SK-N-SH treated with all-trans-retinoic acid at 6 μM for 48 hours (cell line): ENCODE results near the gene RAB13.

Experiments
- ATAC-seq: fragments of 200-7000 bp; cut with Tn5 transposase; 3 replicates; pipeline ENCODE4 v1.9.1; 2020; ENCODE audit warnings: mild to moderate bottlenecking, moderate library complexity
- ARNTL ChIP-seq: fragments of 450-650 bp; formaldehyde crosslinking; IDR thresholded peaks from 2 replicates; pipeline ENCODE4 v1.5.0; 2020; ENCODE audit warnings: low read depth, mild to moderate bottlenecking, moderate library complexity, borderline replicate concordance
- BACH2 ChIP-seq: fragments of 250-450 bp; sonication (Bioruptor Pico); IDR thresholded peaks from 2 replicates; pipeline ENCODE4 v1.9.0; 2021; ENCODE audit warnings: mild to moderate bottlenecking, borderline replicate concordance
- CREB5 ChIP-seq: fragments of 250-450 bp; sonication (Bioruptor Pico); IDR thresholded peaks from 2 replicates; pipeline ENCODE4 v1.5.1; 2020; ENCODE audit warnings: low read depth, mild to moderate bottlenecking, moderate library complexity
- CSDC2 ChIP-seq: fragments of 250-450 bp; sonication (Bioruptor Pico); IDR thresholded peaks from 2 replicates; pipeline ENCODE4 v1.5.0; 2020; ENCODE audit warnings: mild to moderate bottlenecking, moderate library complexity
- CSRNP3 ChIP-seq: fragments of 250-450 bp; sonication (Bioruptor Pico); IDR thresholded peaks from 2 replicates; pipeline ENCODE4 v1.5.1; 2021; ENCODE audit warnings: mild to moderate bottlenecking, moderate library complexity
- ESRRG ChIP-seq: fragments of 250-450 bp; sonication (Bioruptor Pico); IDR thresholded peaks from 2 replicates; pipeline ENCODE4 v1.6.1; 2021; ENCODE audit warnings: mild to moderate bottlenecking
- GLIS3 ChIP-seq: fragments of 250-450 bp; sonication (Bioruptor Pico); IDR thresholded peaks from 2 replicates; pipeline ENCODE4 v1.5.0; 2020; ENCODE audit warnings: mild to moderate bottlenecking, moderate library complexity
- ISL1 ChIP-seq: fragments of 250-450 bp; sonication (Bioruptor Pico); IDR thresholded peaks from 2 replicates; pipeline ENCODE4 v2.1.2; 2022; ENCODE audit warnings: mild to moderate bottlenecking, moderate library complexity
- OSR1 ChIP-seq: fragments of 250-450 bp; sonication (Bioruptor Pico); IDR thresholded peaks from 2 replicates; pipeline ENCODE4 v1.8.0; 2022; ENCODE audit warnings: moderate library complexity, mild to moderate bottlenecking, inconsistent platforms
- PATZ1 ChIP-seq: fragments of 250-450 bp; sonication (Bioruptor Pico); IDR thresholded peaks from 2 replicates; pipeline ENCODE4 v1.8.0; 2020; ENCODE audit warnings: mild to moderate bottlenecking, moderate library complexity, borderline replicate concordance
- POU6F1 ChIP-seq: fragments of 250-450 bp; sonication (Bioruptor Pico); IDR thresholded peaks from 2 replicates; pipeline ENCODE4 v1.8.0; 2021; ENCODE audit warnings: low read depth, mild to moderate bottlenecking, moderate library complexity, borderline replicate concordance
- RARB ChIP-seq: fragments of 250-450 bp; sonication (Bioruptor Pico); IDR thresholded peaks from 2 replicates; pipeline ENCODE4 v1.8.0; 2021; ENCODE audit warnings: mild to moderate bottlenecking, moderate library complexity
- SNAI2 ChIP-seq: fragments of 250-450 bp; sonication (Bioruptor Pico); IDR thresholded peaks from 2 replicates; pipeline ENCODE4 v1.5.0; 2020; ENCODE audit warnings: mild to moderate bottlenecking, moderate library complexity
- TCF4 ChIP-seq: fragments of 250-450 bp; sonication (Bioruptor Pico); IDR thresholded peaks from 2 replicates; pipeline ENCODE4 v1.8.0; 2021; ENCODE audit warnings: mild to moderate bottlenecking, moderate library complexity, borderline replicate concordance
- TSHZ2 ChIP-seq: fragments of 250-450 bp; sonication (Bioruptor Pico); IDR thresholded peaks from 2 replicates; pipeline ENCODE4 v1.5.0; 2020; ENCODE audit warnings: mild to moderate bottlenecking, moderate library complexity
- ZC3H10 ChIP-seq: fragments of 250-450 bp; sonication (Bioruptor Pico); IDR thresholded peaks from 2 replicates; pipeline ENCODE4 v1.5.1; 2021; ENCODE audit warnings: mild to moderate bottlenecking, moderate library complexity
- ZFP3 ChIP-seq: fragments of 250-450 bp; sonication (Bioruptor Pico); IDR thresholded peaks from 2 replicates; pipeline ENCODE4 v1.5.0; 2020; ENCODE audit warnings: mild to moderate bottlenecking, moderate library complexity
- ZFP30 ChIP-seq: fragments of 450-650 bp; formaldehyde crosslinking; IDR thresholded peaks from 2 replicates; pipeline ENCODE4 v1.5.0; 2022; ENCODE audit warnings: mild to moderate bottlenecking, moderate library complexity
- ZNF565 ChIP-seq: fragments of 450-650 bp; formaldehyde crosslinking; conservative IDR thresholded peaks from 2 replicates; pipeline ENCODE4 v1.5.0; 2020; ENCODE audit warnings: low read depth, mild to moderate bottlenecking, moderate library complexity
- ZNF70 ChIP-seq: fragments of 450-650 bp; formaldehyde crosslinking; IDR thresholded peaks from 2 replicates; pipeline ENCODE4 v1.5.0; 2020; ENCODE audit warnings: mild to moderate bottlenecking, moderate library complexity

RAB13 gene

GRCh38 chr1:153940756-153941155 lies 45.4 kb downstream of the RAB13 start:
- TF ChIP-seq CSDC2 (CRISPR knock-in tag) = no peak
- TF ChIP-seq ZNF565 = no peak
- TF ChIP-seq ZNF70 (CRISPR knock-in tag) = no peak
- TF ChIP-seq ZC3H10 = no peak
- no peak for TF ChIP-seq TSHZ2 (CRISPR knock-in tag)
- TF ChIP-seq OSR1 (CRISPR knock-in tag) = no peak
- TF ChIP-seq ZFP3 (CRISPR knock-in tag) = no peak
- no peak for TF ChIP-seq GLIS3
- TF ChIP-seq ESRRG (CRISPR knock-in tag) = no peak
- no peak for TF ChIP-seq SNAI2 (CRISPR knock-in tag)
- TF ChIP-seq PATZ1 (CRISPR knock-in tag) = no peak
- TF ChIP-seq ISL1 (CRISPR knock-in tag) = no peak
- ATAC-seq = no peak

- no peak for TF ChIP-seq TSHZ2 (CRISPR knock-in tag)
- no peak for TF ChIP-seq ZNF70 (CRISPR knock-in tag)
- TF ChIP-seq TCF4 (CRISPR knock-in tag) = no peak
- TF ChIP-seq OSR1 (CRISPR knock-in tag) = no peak
- no peak for TF ChIP-seq BACH2 (CRISPR knock-in tag)
- TF ChIP-seq ZFP30 = no peak
- TF ChIP-seq, all 23 proteins: peak for 0
- ATAC-seq = no peak
These were observed 46.7 kb downstream of the RAB13 start for GRCh38 chr1:153939476-153939875.

- ATAC-seq = no peak
- TF ChIP-seq ESRRG (CRISPR knock-in tag) (no peak), ZNF565 (no peak), ZNF70 (CRISPR knock-in tag) (no peak), CREB5 (CRISPR knock-in tag) (no peak), RARB (no peak), BACH2 (CRISPR knock-in tag) (no peak), ISL1 (CRISPR knock-in tag) (no peak), TCF4 (CRISPR knock-in tag) (no peak), PATZ1 (CRISPR knock-in tag) (no peak), CSRNP3 (CRISPR knock-in tag) (no peak), SNAI2 (CRISPR knock-in tag) (no peak), ZFP3 (CRISPR knock-in tag) (no peak), POU6F1 (no peak), ZFP30 (no peak), ARNTL (no peak), TSHZ2 (CRISPR knock-in tag) (no peak)
These were observed 47.1 kb downstream of the RAB13 start for GRCh38 chr1:153938996-153939395.
